Stimulated activated CD4-positive, alpha-beta T cell treated with anti-CD3 and anti-CD28 coated beads, Interleukin-12 subunit alpha, Interleukin-12 subunit beta, amount 100 ng/mL, for 4 hours (primary cell): ENCODE results near the gene THUMPD1.
"Not testable (repeated sequence)": the region's sequence is repeated elsewhere in the genome, so short reads cannot be mapped to it uniquely, and the experiment has no call there.

ENCODE experiments used
- DNase-seq: peaks from one replicate; pipeline ENCODE4 v3.0.0-alpha.2; 2020

THUMPD1 gene

DNA sequence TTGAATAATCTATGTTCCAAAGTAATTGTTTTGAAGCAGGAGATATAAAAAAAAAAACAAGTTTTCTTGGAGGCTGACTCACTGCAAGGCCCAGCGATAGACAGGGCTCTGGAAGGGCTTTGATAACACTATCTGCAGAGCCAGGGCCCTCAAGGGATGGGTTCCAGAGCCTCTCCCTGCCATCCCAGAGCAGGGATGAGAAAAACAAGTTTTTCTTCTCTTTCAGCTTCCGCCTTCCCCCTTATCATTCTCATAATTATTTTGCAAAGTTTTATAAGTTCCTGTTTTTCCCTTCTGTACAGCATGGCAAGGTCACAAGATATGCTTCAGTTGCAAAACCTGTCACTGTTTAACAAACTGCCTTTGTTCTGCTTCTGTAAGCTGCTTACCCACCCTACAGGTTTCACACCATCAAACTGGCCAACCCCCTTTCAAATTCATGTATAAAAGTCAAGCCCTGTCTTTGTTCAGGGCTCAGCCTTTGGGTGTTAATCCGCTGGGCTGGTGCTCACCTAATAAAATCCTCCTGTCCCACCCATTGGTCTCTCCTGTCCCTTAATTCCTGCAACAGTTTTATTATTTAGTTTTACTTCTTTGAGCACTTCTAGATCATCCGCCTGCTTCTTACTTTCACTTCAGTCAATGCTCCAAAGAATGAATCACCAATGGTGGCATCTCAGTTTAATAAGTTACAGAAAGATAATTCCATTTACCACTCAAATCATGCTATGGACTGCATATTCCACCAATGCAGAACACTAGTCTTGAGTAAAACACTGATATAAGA is 5.6 kb upstream of the THUMPD1 start:
- DNase-seq = no peak

DNA sequence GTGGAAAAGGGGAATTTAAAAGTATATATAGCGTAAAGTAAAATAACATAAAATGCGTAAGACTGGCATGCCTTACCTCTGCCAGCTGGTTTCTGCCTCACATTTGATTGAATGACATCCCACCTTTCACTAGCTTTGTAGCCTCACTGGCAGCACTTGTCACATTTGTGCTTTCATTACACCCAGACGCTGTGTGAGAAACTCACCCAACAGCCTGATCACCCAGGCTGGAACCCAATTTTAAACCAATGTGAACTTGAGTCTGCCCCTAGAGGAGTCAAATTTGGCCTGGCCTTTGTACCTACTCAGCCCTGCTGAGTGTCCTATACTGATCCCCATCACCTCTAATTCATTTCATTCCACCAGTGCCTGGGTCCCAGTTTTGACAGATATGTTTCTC is 4.8 kb upstream of the THUMPD1 start:
- DNase-seq = no peak

- no peak for DNase-seq
These were observed 3.4 kb upstream of the THUMPD1 start for GRCh38 chr16:20744922-20745440.

GRCh38 chr16:20743591-20743990 is 2.0 kb upstream of the THUMPD1 start:
- DNase-seq = no peak

GRCh38 chr16:20740901-20741521 is 607 bp downstream of the THUMPD1 start:
- peak; percentile 88 for DNase-seq

- DNase-seq = no peak
These were observed 1.4 kb downstream of the THUMPD1 start for GRCh38 chr16:20740007-20740883.

DNA sequence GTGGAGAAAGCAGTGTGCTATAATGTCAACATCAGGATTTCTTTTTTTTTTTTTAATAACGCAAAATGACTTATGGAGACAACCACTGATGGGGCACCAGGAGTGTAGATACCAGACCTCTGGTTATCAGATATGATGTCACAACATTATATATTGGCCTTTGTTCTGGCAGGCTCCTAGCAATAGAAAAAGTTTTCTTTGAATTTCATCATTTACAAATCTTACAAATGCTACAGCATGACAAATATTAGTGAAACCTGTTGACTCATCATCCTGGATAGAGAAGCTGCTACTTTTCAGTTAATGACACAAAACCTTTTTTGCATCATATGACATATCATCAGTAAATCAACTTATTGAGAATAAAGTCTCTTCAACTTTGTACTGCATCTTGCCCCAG is 6.1 kb downstream of the THUMPD1 start:
- DNase-seq = no peak

DNA sequence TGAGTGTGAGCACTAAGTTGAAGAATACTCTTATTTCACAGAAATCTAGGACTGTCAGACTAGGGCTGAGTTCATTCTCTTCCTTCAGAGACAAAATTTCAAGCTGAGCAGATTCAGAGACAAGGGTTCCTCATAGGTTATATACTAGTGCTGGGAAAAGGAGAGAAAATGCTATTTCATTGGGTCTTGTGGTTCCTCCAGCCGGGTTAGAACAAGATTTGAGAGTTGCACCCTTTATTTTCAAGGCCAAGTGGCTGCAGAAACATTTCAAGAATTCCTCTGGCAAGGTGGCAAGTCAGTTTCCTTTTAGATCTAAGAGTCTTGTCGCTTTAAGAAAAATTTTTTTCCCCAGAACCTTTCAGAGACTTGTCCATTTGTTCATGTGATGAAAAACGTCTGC is 6.8 kb downstream of the THUMPD1 start:
- DNase-seq = no peak

- no peak for DNase-seq
These were observed 7.6 kb downstream of the THUMPD1 start for GRCh38 chr16:20734056-20734455.

DNA sequence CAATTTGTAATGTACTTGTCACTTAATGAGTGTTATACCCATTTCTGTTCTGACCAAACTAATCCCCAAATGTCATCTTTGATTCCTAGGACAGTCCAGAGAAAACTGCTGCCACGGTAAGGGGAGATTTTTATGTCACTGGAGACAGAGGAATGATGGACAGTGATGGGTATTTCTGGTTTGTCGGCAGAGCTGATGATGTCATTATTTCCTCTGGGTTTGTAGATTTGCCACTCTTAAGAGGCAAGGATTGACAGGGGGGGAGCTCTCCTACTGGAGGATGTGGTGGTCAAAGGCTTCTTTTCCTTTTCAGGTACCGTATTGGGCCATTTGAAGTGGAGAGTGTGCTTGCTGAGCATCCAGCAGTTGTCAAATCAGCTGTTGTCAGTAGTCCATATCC is 12.5 kb downstream of the THUMPD1 start:
- DNase-seq = no peak

DNA sequence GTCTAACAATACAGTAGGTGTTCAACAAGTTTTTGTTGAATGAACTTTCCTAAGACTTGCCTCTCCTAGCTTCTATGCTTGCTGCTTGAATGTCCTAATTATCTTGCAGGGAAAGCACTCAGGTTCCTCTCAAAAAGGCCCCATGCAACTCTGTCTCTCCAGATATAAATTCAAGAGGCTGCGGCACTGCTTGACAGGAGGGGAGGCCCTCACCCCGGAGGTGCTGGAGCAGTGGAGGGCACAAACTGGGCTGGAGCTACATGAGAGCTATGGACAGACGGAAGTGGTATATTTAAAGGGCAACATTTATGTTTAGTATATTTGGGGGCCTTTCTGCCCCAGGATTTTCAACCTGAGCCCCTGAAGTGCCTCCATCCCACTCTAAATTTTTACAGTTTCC is 14.4 kb downstream of the THUMPD1 start:
- no peak for DNase-seq

DNA sequence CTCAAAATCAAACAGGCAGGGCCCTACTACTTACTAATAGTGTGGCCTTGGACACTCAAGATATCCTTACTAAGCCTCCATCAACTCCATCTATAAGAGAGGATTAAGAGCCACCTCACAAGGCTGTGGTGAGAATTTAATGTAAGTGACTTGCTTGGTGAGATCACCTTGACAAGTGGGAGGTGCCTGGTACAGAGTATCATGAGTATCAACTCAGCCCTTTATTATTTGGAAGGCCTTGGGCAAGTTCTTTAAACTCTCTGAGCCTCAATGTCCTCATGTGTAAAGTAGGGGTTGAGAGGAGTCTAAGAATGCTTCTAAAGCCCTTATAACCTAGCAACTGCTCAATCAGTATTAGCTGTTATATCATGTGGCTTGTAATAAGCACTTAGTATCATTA is 15.0 kb downstream of the THUMPD1 start:
- DNase-seq = no peak

DNA sequence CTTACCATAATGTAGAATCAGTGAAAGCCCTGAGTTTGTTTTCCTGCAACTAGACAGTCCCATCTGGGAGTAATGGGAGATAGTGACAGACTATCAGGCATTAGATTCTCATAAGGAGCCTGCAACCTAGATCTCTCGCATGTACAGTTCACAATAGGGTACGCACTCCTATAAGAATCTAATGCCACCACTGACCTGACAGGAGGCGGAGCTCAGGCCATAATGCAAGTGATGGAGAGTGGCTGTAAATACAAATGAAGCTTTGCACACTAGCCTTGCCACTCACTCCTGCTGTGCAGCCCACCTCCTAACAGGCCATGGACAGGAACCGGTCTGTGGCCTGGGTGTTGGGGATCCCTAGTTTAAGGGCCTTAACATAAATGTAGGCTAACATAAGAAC is 21.4 kb downstream of the THUMPD1 start:
- DNase-seq = no peak

DNA sequence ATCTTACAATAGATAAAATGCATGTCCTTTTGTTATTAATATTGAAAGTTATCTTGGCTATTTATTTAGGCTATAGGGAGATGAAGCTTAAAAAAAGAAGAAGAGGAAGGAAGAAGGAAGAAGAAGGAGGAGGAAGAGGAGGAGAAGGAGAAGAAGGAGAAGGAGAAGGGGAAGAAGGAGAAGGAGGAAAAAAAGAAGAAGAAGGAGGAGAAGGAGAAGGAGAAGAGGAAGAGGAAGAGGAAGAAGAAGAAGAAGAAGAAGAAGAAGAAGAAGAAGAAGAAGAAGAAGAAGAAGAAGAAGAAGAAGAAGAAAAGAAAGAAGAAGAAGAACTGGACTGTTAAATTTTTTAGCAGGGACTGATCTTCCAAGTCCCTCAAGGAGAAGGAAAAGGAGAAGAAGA is 23.9 kb downstream of the THUMPD1 start:
- DNase-seq = not testable (repeated sequence)

GRCh38 chr16:20711277-20711911 is 30.2 kb downstream of the THUMPD1 start:
- no peak for DNase-seq

- not testable (repeated sequence) for DNase-seq
These were observed 33.5 kb downstream of the THUMPD1 start for GRCh38 chr16:20708129-20708528.

DNA sequence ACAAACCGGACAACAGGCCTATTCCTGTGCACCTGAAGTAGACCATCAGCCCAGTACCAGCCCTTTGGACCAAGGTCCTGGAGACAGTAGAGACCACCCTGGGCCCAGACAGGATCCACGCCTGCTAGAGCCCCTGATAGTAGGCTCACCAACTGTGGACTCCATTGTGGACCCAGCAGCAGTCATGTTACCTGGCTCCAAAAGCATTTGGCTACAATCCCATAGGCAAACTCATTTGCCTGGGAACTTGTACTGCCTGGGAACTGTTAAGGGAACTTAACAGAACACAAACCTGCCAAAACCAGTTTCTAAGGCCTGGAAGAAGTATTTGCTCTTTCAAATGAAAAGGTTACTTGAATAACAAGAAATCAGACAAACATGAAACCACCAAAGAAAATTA is 34.2 kb downstream of the THUMPD1 start:
- DNase-seq = no peak

DNA sequence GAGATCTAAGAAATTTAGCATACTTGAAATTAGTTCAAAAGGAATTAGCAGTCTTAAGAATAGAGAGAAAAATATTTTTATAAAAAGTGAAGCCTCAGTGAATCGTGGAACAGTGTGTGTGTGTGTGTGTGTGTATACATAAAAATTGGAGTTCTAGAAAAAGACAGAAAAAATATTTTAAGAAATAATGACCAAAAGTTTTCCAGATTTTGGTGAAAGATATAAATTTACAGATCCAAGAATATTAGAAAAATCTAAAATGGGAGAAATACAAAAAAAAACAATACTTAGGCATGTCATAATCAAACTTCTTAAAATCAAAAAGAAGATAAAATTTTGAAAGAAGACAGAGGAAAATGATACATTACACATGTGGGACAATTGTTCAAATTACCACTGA is 35.6 kb downstream of the THUMPD1 start:
- DNase-seq = not testable (repeated sequence)

GRCh38 chr16:20704281-20704680 is 37.3 kb downstream of the THUMPD1 start:
- DNase-seq = no peak

DNA sequence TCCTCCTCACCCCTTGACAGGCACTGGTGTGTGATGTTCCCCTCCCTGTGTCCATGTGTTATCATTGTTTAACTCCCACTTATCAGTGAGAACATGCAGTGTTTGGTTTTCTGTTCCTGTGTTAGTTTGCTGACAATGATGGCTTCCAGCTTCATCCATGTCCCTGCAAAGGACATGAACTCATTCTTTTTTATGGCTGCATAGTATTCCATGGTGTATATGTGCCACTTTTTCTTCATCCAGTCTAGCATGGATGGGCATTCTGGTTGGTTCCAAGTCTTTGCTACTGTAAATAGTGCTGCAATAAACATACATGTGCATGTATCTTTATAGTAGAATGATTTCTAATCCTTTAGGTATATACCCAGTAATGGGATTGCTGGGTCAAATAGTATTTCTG is 39.9 kb downstream of the THUMPD1 start:
- not testable (repeated sequence) for DNase-seq

GRCh38 chr16:20696618-20697017 is 45.0 kb downstream of the THUMPD1 start:
- DNase-seq = no peak

GRCh38 chr16:20695024-20695423 is 46.6 kb downstream of the THUMPD1 start:
- no peak for DNase-seq

- DNase-seq = not testable (repeated sequence)
These were observed 47.5 kb downstream of the THUMPD1 start for GRCh38 chr16:20694096-20694495.
